Kidney (tissue), 14 donors: ENCODE data around the gene PLEKHG3. TPM values are rescaled to one million over a fixed set of nuclear protein-coding genes. Genes with fewer than 3 reads are reported as not detected.
A peak's percentile ranks its signal among the peaks of the same experiment; 100 is the strongest.

Source experiments
- DNase-seq, 5 donors: peaks; one replicate each; pipeline ENCODE4 v3.0.0-alpha.2; 2013 to 2020
- FAIRE-seq: peaks from 2 replicates; lab custom pipeline; 2012; peaks lifted over from hg19 to GRCh38; lab: Jason Lieb, UNC
- H3K27ac ChIP-seq, 2 donors: one replicate each; pipeline ENCODE4 v1.7.0; 2013; ENCODE audit warnings: low read depth in 2 of 2, low read length in 2 of 2, inconsistent platforms in 1 of 2
- H3K27me3 ChIP-seq: one replicate; pipeline ENCODE4 v1.7.1; 2013; ENCODE audit warnings: low read length, inconsistent platforms; ENCODE audit not compliant: control insufficient read depth, insufficient read depth
- H3K36me3 ChIP-seq, 3 donors: one replicate each; pipeline versions ENCODE4 v1.7.0 to v1.7.1; 2013; ENCODE audit warnings: low read length in 3 of 3, control low read depth in 1 of 3, inconsistent platforms in 1 of 3; ENCODE audit not compliant: insufficient read depth in 3 of 3, control insufficient read depth in 2 of 3
- H3K4me1 ChIP-seq, 3 donors: one replicate each; pipeline versions ENCODE4 v1.7.0 to v1.7.1; 2013; ENCODE audit warnings: low read length in 3 of 3, inconsistent platforms in 1 of 3, low read depth in 1 of 3; ENCODE audit not compliant: control insufficient read depth in 2 of 3, insufficient read depth in 2 of 3
- H3K4me3 ChIP-seq, 3 donors: one replicate each; pipeline versions ENCODE4 v1.7.0 to v1.8.1; 2013; ENCODE audit warnings: low read length in 3 of 3, control low read depth in 1 of 3, inconsistent platforms in 1 of 3
- H3K9ac ChIP-seq, 3 donors: one replicate each; pipeline versions ENCODE4 v1.7.0 to v1.7.1; 2013; ENCODE audit warnings: low read length in 3 of 3, control low read depth in 1 of 3, inconsistent platforms in 1 of 3
- H3K9me3 ChIP-seq, 3 donors: one replicate each; pipeline versions ENCODE4 v1.7.0 to v1.7.1; 2013; ENCODE audit warnings: low read length in 3 of 3, control low read depth in 1 of 3, inconsistent platforms in 1 of 3; ENCODE audit not compliant: control insufficient read depth in 2 of 3, insufficient read depth in 1 of 3
- CTCF ChIP-seq: IDR thresholded peaks from 3 replicates; pipeline ENCODE4 v1.5.1; 2012; ENCODE audit warnings: mild to moderate bottlenecking, moderate library complexity, borderline replicate concordance; ENCODE audit not compliant: insufficient read depth; ENCODE audit errors: extremely low read depth
- intact Hi-C: fragments of 100-400 bp; cut with DNase I; formaldehyde crosslinking; loops from one replicate; pipeline ENCODE4 v1.11.1; 2022
- polyA plus RNA-seq: library from polyadenylated mRNA; stranded (reverse); fragments of 350-450 nt; fragmentation: Illumina TruSeq; extraction: RNeasy Lipid Tissue Mini Kit (QIAGEN cat#74804); gene quantifications from one replicate; pipeline ENCODE4 v1.2.3, GENCODE V29; 2014; ENCODE audit warnings: low read depth, low replicate concordance; ENCODE audit not compliant: insufficient read depth
- total RNA-seq: library from RNA; stranded (reverse); fragmentation: NEBNext Ultra II Directional; extraction: Animal tissue kit (Norgen Biotek cat#: 25700); gene quantifications from one replicate; pipeline ENCODE4 v1.2.1, GENCODE V29; 2021
- donor health status: control.
- donor health status: control.
- donor health status: control.
- donor health status: control.
- donor health status: control.
- donor health status: DM: yes; HTN: yes; CAD: no.
- donor health status: Normal renal cell carcinoma (clear cell type).

The PLEKHG3 gene
- total and polyA plus RNA-seq, 2 donors from 2014 or later: 51.9 to 127 TPM

- TF ChIP-seq CTCF: no peak
- no peak overlapping the region for H3K4me3 ChIP-seq
- no peaks in the 10 kb centered on the region for H3K27me3 ChIP-seq
- no peak overlapping the region for H3K27ac ChIP-seq
- peaks cover 0 to 7% (median 0%) of the 10 kb centered on the region in 3 donors for H3K9me3 ChIP-seq
- DNase-seq: peak in 1 of 5 donors; percentile 9
- peaks cover 2 to 47% (median 39%) of the 10 kb centered on the region in 3 donors for H3K4me1 ChIP-seq
- H3K9ac ChIP-seq: no peak overlapping the region
- no peaks in the 10 kb centered on the region for H3K36me3 ChIP-seq
- FAIRE-seq: no peak
- intact Hi-C loops: no loop called here
These were observed 6.8 kb downstream of the PLEKHG3 start for GRCh38 chr14:64711039-64711438.

- peaks cover 2 to 43% (median 37%) of the 10 kb centered on the region in 3 donors for H3K4me1 ChIP-seq
- FAIRE-seq (no peak), DNase-seq (no peak)
- H3K4me3 ChIP-seq: no peak overlapping the region
- no peaks in the 10 kb centered on the region for H3K36me3 ChIP-seq
- H3K9me3 ChIP-seq: peaks cover 0 to 7% (median 0%) of the 10 kb centered on the region in 3 donors
- no peaks in the 10 kb centered on the region for H3K27me3 ChIP-seq
- H3K27ac ChIP-seq: no peak overlapping the region
- intact Hi-C loops: no loop called here
- no peak overlapping the region for H3K9ac ChIP-seq
- TF ChIP-seq CTCF: no peak
These were observed 9.5 kb downstream of the PLEKHG3 start for GRCh38 chr14:64713677-64714076.

- Histone ChIP-seq H3K4me1 (peaks cover 2 to 44% (median 38%) of the 10 kb centered on the region in 3 donors), H3K27ac (peak overlapping the region; percentile 17 to 89), H3K9me3 (peaks cover 0 to 7% (median 0%) of the 10 kb centered on the region in 3 donors), H3K9ac (no peak overlapping the region), H3K36me3 (no peaks in the 10 kb centered on the region), H3K27me3 (no peaks in the 10 kb centered on the region), H3K4me3 (no peak overlapping the region)
- peak in 1 of 5 donors; percentile 23 for DNase-seq
- TF ChIP-seq CTCF: no peak
- FAIRE-seq: no peak
- intact Hi-C loops: no loop called here
These were observed 10.3 kb downstream of the PLEKHG3 start for GRCh38 chr14:64714432-64715025.
